A673 (cell line): Measurements from ENCODE around the gene ADD3. TPM values are rescaled to one million over a fixed set of nuclear protein-coding genes. Genes with fewer than 3 reads are reported as not detected.

Experiments
- BruUV-seq: library from RNA; stranded (reverse); fragments of 400-500 nt; replicated peaks from 2 replicates; lab custom pipeline; 2021; lab: Mats Ljungman, UMichigan
- CTCF ChIA-PET: fragments of 300-600 bp; sonication (Branson Sonifier 250); formaldehyde crosslinking; loops from one replicate; lab custom pipeline; 2022; ENCODE audit warnings: antibody characterized with exemption; lab: Charles Lee
- POLR2A ChIA-PET: fragments of 300-600 bp; sonication (Branson Sonifier 250); formaldehyde crosslinking; loops from one replicate; lab custom pipeline; 2022; ENCODE audit warnings: antibody characterized with exemption; ENCODE audit not compliant: low non-redundant PET; lab: Charles Lee
- DNase-seq: peaks from one replicate; pipeline ENCODE4 v3.0.0-alpha.2; 2015; ENCODE audit warnings: low spot score
- H3K27ac ChIP-seq: fragments of 200-600 bp; sonication (generic); 2 replicates; pipeline ENCODE4 v1.5.1; 2016; ENCODE audit warnings: mixed run types, low read depth, mild to moderate bottlenecking, mixed read lengths, antibody characterized with exemption, low read length; ENCODE audit not compliant: poor library complexity, severe bottlenecking
- H3K27me3 ChIP-seq: fragments of 200-600 bp; sonication (generic); replicated peaks from 2 replicates; pipeline ENCODE4 v1.6.1; 2017; ENCODE audit warnings: mixed run types, low read depth, mild to moderate bottlenecking, mixed read lengths, antibody characterized with exemption, low read length; ENCODE audit not compliant: insufficient read depth, poor library complexity
- H3K36me3 ChIP-seq: fragments of 200-600 bp; sonication (generic); 2 replicates; pipeline ENCODE4 v1.6.1; 2016; ENCODE audit warnings: mixed run types, mild to moderate bottlenecking, mixed read lengths, antibody characterized with exemption, low read length; ENCODE audit not compliant: insufficient read depth, poor library complexity, severe bottlenecking
- H3K4me1 ChIP-seq: fragments of 200-600 bp; sonication (generic); 2 replicates; pipeline ENCODE4 v1.6.1; 2017; ENCODE audit warnings: mixed run types, mild to moderate bottlenecking, mixed read lengths, antibody characterized with exemption, low read length; ENCODE audit not compliant: insufficient read depth, poor library complexity, severe bottlenecking
- H3K4me3 ChIP-seq: fragments of 200-600 bp; sonication (generic); 2 replicates; pipeline ENCODE4 v1.5.1; 2016; ENCODE audit warnings: low read depth, mixed run types, mild to moderate bottlenecking, mixed read lengths, low read length; ENCODE audit not compliant: poor library complexity, severe bottlenecking
- H3K9me3 ChIP-seq: fragments of 200-600 bp; sonication (generic); 2 replicates; pipeline ENCODE4 v1.6.1; 2016; ENCODE audit warnings: mixed run types, low read depth, mild to moderate bottlenecking, mixed read lengths, antibody characterized with exemption, low read length; ENCODE audit not compliant: poor library complexity, severe bottlenecking
- CTCF ChIP-seq: fragments of 300-800, 200-600 bp; sonication (generic); conservative IDR thresholded peaks from 2 replicates; pipeline ENCODE4 v1.5.1; 2017; ENCODE audit warnings: low read depth, mild to moderate bottlenecking, antibody characterized with exemption, low read length, moderate library complexity, mixed read lengths
- EZH2 ChIP-seq: fragments of 200-600 bp; sonication (generic); IDR thresholded peaks from 2 replicates; pipeline ENCODE4 v1.6.1; 2017; ENCODE audit warnings: borderline replicate concordance, low read depth, mild to moderate bottlenecking, mixed read lengths, antibody characterized with exemption, low read length; ENCODE audit not compliant: poor library complexity, severe bottlenecking
- intact Hi-C: fragments of 100-400 bp; cut with micrococcal nuclease; formaldehyde crosslinking; loops from one replicate; pipeline ENCODE4 v1.10.0; 2022; ENCODE audit not compliant: unreplicated experiment
- total RNA-seq: library from RNA; stranded (reverse); gene quantifications from 2 replicates; pipeline ENCODE4 v1.2.3, GENCODE V29; 2021

The ADD3 gene
- total RNA-seq, 1 experiment from 2014 or later = 82.9 TPM

- Histone ChIP-seq H3K4me3 (no peak overlapping the region), H3K9me3 (no peaks in the 10 kb centered on the region), H3K27me3 (no peaks in the 10 kb centered on the region), H3K36me3 (no peaks in the 10 kb centered on the region), H3K27ac (peak overlapping the region; percentile 39), H3K4me1 (peaks cover 23% of the 10 kb centered on the region)
- ChIA-PET CTCF (no interaction called here), POLR2A (interaction anchor here (0.6 kb wide), 1 partner anchor 853 kb away, joined by 3 read pairs; no protein-coding TSS in a partner anchor)
- intact Hi-C loops = no loop called here
- no TSS peak for BruUV-seq
- TF ChIP-seq CTCF = no peak
- no peak for TF ChIP-seq EZH2
- peak; percentile 25 for DNase-seq
Measured at GRCh38 chr10:110003524-110003885, 4.3 kb upstream of the ADD3 start.

GRCh38 chr10:110005719-110006118, 2.1 kb upstream of the ADD3 start:
- intact Hi-C loops = loop anchor here (2.0 to 5.0 kb wide), 3 partner anchors 77 to 221 kb away; no protein-coding TSS in a partner anchor
- DNase-seq = peak; percentile 74
- no TSS peak for BruUV-seq
- peaks cover 33% of the 10 kb centered on the region for H3K4me1 ChIP-seq
- TF ChIP-seq CTCF (no peak), EZH2 (no peak)
- H3K9me3 ChIP-seq = no peaks in the 10 kb centered on the region
- no peaks in the 10 kb centered on the region for H3K27me3 ChIP-seq
- no peaks in the 10 kb centered on the region for H3K36me3 ChIP-seq
- ChIA-PET POLR2A (no interaction called here), CTCF (no interaction called here)
- H3K4me3 ChIP-seq = peak overlapping the region; percentile 95
- H3K27ac ChIP-seq = peak overlapping the region; percentile 6

GRCh38 chr10:110006358-110007160, 1.2 kb upstream of the ADD3 start:
- no peaks in the 10 kb centered on the region for H3K9me3 ChIP-seq
- POLR2A ChIA-PET = no interaction called here
- peaks cover 41% of the 10 kb centered on the region for H3K4me1 ChIP-seq
- no peaks in the 10 kb centered on the region for H3K36me3 ChIP-seq
- BruUV-seq = no TSS peak
- peak; percentile 89 for DNase-seq
- H3K4me3 ChIP-seq = peak overlapping the region; percentile 95
- peak overlapping the region; percentile 88 for H3K27ac ChIP-seq
- TF ChIP-seq EZH2 = no peak
- no peak for TF ChIP-seq CTCF
- CTCF ChIA-PET = no interaction called here
- no peaks in the 10 kb centered on the region for H3K27me3 ChIP-seq
- intact Hi-C loops = loop anchor here (2.0 to 5.0 kb wide), 3 partner anchors 76 to 220 kb away; no protein-coding TSS in a partner anchor
